T1000 (cell line): ENCODE measurements around the gene LGALS3BP.
A peak's percentile ranks its signal among the peaks of the same experiment; 100 is the strongest.

Experiments used
- DNase-seq: peaks from one replicate; lab custom pipeline; 2025; ENCODE audit warnings: mixed read lengths; lab: John Stamatoyannopoulos, UW

Gene LGALS3BP

GRCh38 chr17:78981010-78981888, 1.5 kb upstream of the LGALS3BP start:
- DNase-seq: no peak

- DNase-seq: no peak
These were observed 875 bp upstream of the LGALS3BP start for GRCh38 chr17:78980624-78980972.

GRCh38 chr17:78977997-78978973, 1.4 kb downstream of the LGALS3BP start:
- DNase-seq: no peak

GRCh38 chr17:78977681-78977943, 2.1 kb downstream of the LGALS3BP start:
- DNase-seq: no peak

- DNase-seq: no peak
These were observed 2.6 kb downstream of the LGALS3BP start for GRCh38 chr17:78976907-78977680.

GRCh38 chr17:78974635-78975591, 4.8 kb downstream of the LGALS3BP start:
- DNase-seq: no peak

GRCh38 chr17:78973792-78974520, 5.8 kb downstream of the LGALS3BP start:
- DNase-seq: no peak

- DNase-seq: no peak
These were observed 6.5 kb downstream of the LGALS3BP start for GRCh38 chr17:78973196-78973595.

GRCh38 chr17:78972507-78973105, 7.1 kb downstream of the LGALS3BP start:
- no peak for DNase-seq

- DNase-seq: no peak
These were observed 7.8 kb downstream of the LGALS3BP start for GRCh38 chr17:78971756-78972506.

GRCh38 chr17:78970834-78971755, 8.6 kb downstream of the LGALS3BP start:
- peak; percentile 55 for DNase-seq

- DNase-seq: no peak
These were observed 9.9 kb downstream of the LGALS3BP start for GRCh38 chr17:78969865-78970264.

- no peak for DNase-seq
These were observed 11.9 kb downstream of the LGALS3BP start for GRCh38 chr17:78967782-78968362.

- no peak for DNase-seq
These were observed 12.7 kb downstream of the LGALS3BP start for GRCh38 chr17:78966910-78967600.

- DNase-seq: no peak
These were observed 13.5 kb downstream of the LGALS3BP start for GRCh38 chr17:78966123-78966813.

- no peak for DNase-seq
These were observed 14.2 kb downstream of the LGALS3BP start for GRCh38 chr17:78965491-78965924.
